ENCODE data around the gene SMPX. TPM values are rescaled to one million over a fixed set of nuclear protein-coding genes. Genes with fewer than 3 reads are reported as not detected.

The SMPX gene
- polyA plus RNA-seq, 3 donors, result not detected

- H3K27ac ChIP-seq (ENCODE audit: low read depth in 1 of 2, low read length in 2 of 2), result no peak overlapping the region
- H2AFZ ChIP-seq (ENCODE audit: insufficient read depth, low read depth, low read length, poor library complexity, severe bottlenecking), result no peak overlapping the region
- intact Hi-C loops (cut with micrococcal nuclease), result no loop called here
- no peaks in the 10 kb centered on the region for H3K9me3 ChIP-seq (replicated peaks in 1 of 2; ENCODE audit: control insufficient read depth in 1 of 2, insufficient read depth in 1 of 2, low read length in 2 of 2)
- no peaks in the 10 kb centered on the region for H3K36me3 ChIP-seq (replicated peaks in 1 of 2; ENCODE audit: control insufficient read depth in 1 of 2, insufficient read depth in 2 of 2, low read length in 2 of 2)
- Mint-ChIP-seq H3K4me1 (peaks cover 7% of the 10 kb centered on the region), H3K27ac (no peak overlapping the region), H3K27me3 (ENCODE audit: low read depth in 3 of 3) (peaks cover 0 to 12% (median 0%) of the 10 kb centered on the region in 3 donors), H3K9me3 (peaks cover 0 to 2% (median 0%) of the 10 kb centered on the region in 7 donors), H3K4me3 (no peak overlapping the region), H3K36me3 (no peaks in the 10 kb centered on the region)
- TF ChIP-seq, protein P1, sequence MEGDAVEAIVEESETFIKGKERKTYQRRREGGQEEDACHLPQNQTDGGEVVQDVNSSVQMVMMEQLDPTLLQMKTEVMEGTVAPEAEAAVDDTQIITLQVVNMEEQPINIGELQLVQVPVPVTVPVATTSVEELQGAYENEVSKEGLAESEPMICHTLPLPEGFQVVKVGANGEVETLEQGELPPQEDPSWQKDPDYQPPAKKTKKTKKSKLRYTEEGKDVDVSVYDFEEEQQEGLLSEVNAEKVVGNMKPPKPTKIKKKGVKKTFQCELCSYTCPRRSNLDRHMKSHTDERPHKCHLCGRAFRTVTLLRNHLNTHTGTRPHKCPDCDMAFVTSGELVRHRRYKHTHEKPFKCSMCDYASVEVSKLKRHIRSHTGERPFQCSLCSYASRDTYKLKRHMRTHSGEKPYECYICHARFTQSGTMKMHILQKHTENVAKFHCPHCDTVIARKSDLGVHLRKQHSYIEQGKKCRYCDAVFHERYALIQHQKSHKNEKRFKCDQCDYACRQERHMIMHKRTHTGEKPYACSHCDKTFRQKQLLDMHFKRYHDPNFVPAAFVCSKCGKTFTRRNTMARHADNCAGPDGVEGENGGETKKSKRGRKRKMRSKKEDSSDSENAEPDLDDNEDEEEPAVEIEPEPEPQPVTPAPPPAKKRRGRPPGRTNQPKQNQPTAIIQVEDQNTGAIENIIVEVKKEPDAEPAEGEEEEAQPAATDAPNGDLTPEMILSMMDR (IDR thresholded peaks at IDR 0.05), result no peak
- no peaks in the 10 kb centered on the region for H4K20me1 ChIP-seq (ENCODE audit: insufficient read depth, low read length)
- H3K4me1 ChIP-seq (ENCODE audit: control insufficient read depth in 1 of 2, insufficient read depth in 2 of 2, low read length in 2 of 2), result peaks cover 0 to 4% of the 10 kb centered on the region in 2 donors
- no peak overlapping the region for H3K4me2 ChIP-seq (replicated peaks; ENCODE audit: extremely low read depth, low read length, poor library complexity, severe bottlenecking)
- no peak overlapping the region for H3K4me3 ChIP-seq (replicated peaks in 1 of 3; ENCODE audit: low read depth in 2 of 3, low read length in 3 of 3)
- no peaks in the 10 kb centered on the region for H3K27me3 ChIP-seq (ENCODE audit: control insufficient read depth in 2 of 2, insufficient read depth in 2 of 2, low read length in 2 of 2)
- H3K79me2 ChIP-seq (ENCODE audit: insufficient read depth, low read length), result no peaks in the 10 kb centered on the region
- DNase-seq, result no peak
- no CpG with 5 or more reads among the region's 3 CpGs for WGBS (ENCODE audit: insufficient coverage)
- H3K9ac ChIP-seq (ENCODE audit: insufficient read depth, low read length, poor library complexity, severe bottlenecking), result no peak overlapping the region
Observed at GRCh38 chrX:21699136-21699535, 58.8 kb downstream of the SMPX start.

DNA sequence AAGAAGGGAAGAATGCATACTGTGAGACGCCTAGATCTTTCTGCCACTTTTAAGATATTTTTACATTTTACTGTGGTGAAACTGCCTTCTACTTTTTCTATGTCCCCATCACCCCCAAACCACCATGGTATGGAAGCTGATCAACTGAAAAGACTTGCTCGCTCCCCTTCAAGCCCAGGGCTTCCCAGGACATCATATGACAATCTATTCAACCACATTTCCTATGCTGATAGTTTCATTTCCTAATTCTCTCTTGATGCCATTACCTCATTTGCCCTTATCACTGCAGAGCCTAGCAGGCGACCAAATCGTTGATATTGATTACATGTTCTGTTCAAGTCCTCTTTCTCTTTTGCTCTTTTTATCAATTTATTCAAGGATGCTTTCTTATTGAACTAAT is 59.6 kb downstream of the SMPX start:
- peaks cover 0 to 4% of the 10 kb centered on the region in 2 donors for H3K4me1 ChIP-seq (ENCODE audit: control insufficient read depth in 1 of 2, insufficient read depth in 2 of 2, low read length in 2 of 2)
- Mint-ChIP-seq H3K27me3 (ENCODE audit: low read depth in 3 of 3) (peaks cover 0 to 12% (median 0%) of the 10 kb centered on the region in 3 donors), H3K9me3 (peaks cover 0 to 2% (median 0%) of the 10 kb centered on the region in 7 donors), H3K4me1 (peaks cover 7% of the 10 kb centered on the region), H3K27ac (no peak overlapping the region), H3K4me3 (no peak overlapping the region), H3K36me3 (no peaks in the 10 kb centered on the region)
- no peak overlapping the region for H3K9ac ChIP-seq (ENCODE audit: insufficient read depth, low read length, poor library complexity, severe bottlenecking)
- no peak overlapping the region for H2AFZ ChIP-seq (ENCODE audit: insufficient read depth, low read depth, low read length, poor library complexity, severe bottlenecking)
- no peaks in the 10 kb centered on the region for H3K9me3 ChIP-seq (replicated peaks in 1 of 2; ENCODE audit: control insufficient read depth in 1 of 2, insufficient read depth in 1 of 2, low read length in 2 of 2)
- no peak overlapping the region for H3K27ac ChIP-seq (ENCODE audit: low read depth in 1 of 2, low read length in 2 of 2)
- H3K79me2 ChIP-seq (ENCODE audit: insufficient read depth, low read length), result no peaks in the 10 kb centered on the region
- H3K36me3 ChIP-seq (replicated peaks in 1 of 2; ENCODE audit: control insufficient read depth in 1 of 2, insufficient read depth in 2 of 2, low read length in 2 of 2), result no peaks in the 10 kb centered on the region
- peak in 2 of 3 donors; percentile 1 to 28 for DNase-seq
- intact Hi-C loops (cut with micrococcal nuclease), result no loop called here
- no peaks in the 10 kb centered on the region for H4K20me1 ChIP-seq (ENCODE audit: insufficient read depth, low read length)
- TF ChIP-seq, protein P1 (IDR thresholded peaks at IDR 0.05), result no peak
- no peak overlapping the region for H3K4me3 ChIP-seq (replicated peaks in 1 of 3; ENCODE audit: low read depth in 2 of 3, low read length in 3 of 3)
- H3K27me3 ChIP-seq (ENCODE audit: control insufficient read depth in 2 of 2, insufficient read depth in 2 of 2, low read length in 2 of 2), result no peaks in the 10 kb centered on the region
- no peak overlapping the region for H3K4me2 ChIP-seq (replicated peaks; ENCODE audit: extremely low read depth, low read length, poor library complexity, severe bottlenecking)
- no CpG with 5 or more reads among the region's 4 CpGs for WGBS (ENCODE audit: insufficient coverage)
